EL (cell line): ENCODE data around the gene TNNI2.

Experiments
- DNase-seq: peaks from one replicate; pipeline ENCODE4 v3.0.0-alpha.2; 2016

TNNI2 gene

GRCh38 chr11:1847006-1847735 lies 8.4 kb downstream of the TNNI2 start:
- DNase-seq: no peak

GRCh38 chr11:1847926-1848639 lies 9.3 kb downstream of the TNNI2 start:
- no peak for DNase-seq

- no peak for DNase-seq
These were observed 10.1 kb downstream of the TNNI2 start for GRCh38 chr11:1848640-1849430.

GRCh38 chr11:1851468-1852180 lies 12.8 kb downstream of the TNNI2 start:
- DNase-seq: no peak

- no peak for DNase-seq
These were observed 13.6 kb downstream of the TNNI2 start for GRCh38 chr11:1852271-1852876.

GRCh38 chr11:1852877-1853276 lies 14.1 kb downstream of the TNNI2 start, which contains the start of gene LSP1:
TSS of gene LSP1 (plus strand) at chr11:1853084. CDS start at chr11:1853145, 61 bp downstream.
- DNase-seq: no peak

- no peak for DNase-seq
These were observed 14.8 kb downstream of the TNNI2 start for GRCh38 chr11:1853376-1854131.

- no peak for DNase-seq
These were observed 15.6 kb downstream of the TNNI2 start for GRCh38 chr11:1854132-1854948.

- no peak for DNase-seq
These were observed 16.4 kb downstream of the TNNI2 start for GRCh38 chr11:1854949-1855885.

GRCh38 chr11:1855886-1856265 lies 17.1 kb downstream of the TNNI2 start:
- DNase-seq: no peak

GRCh38 chr11:1856306-1857005 lies 17.7 kb downstream of the TNNI2 start:
- DNase-seq: no peak

GRCh38 chr11:1857064-1857463 lies 18.3 kb downstream of the TNNI2 start:
- no peak for DNase-seq

- no peak for DNase-seq
These were observed 19.4 kb downstream of the TNNI2 start for GRCh38 chr11:1858154-1858553.

- DNase-seq: no peak
These were observed 19.8 kb downstream of the TNNI2 start for GRCh38 chr11:1858576-1858975.

GRCh38 chr11:1859004-1859403 lies 20.2 kb downstream of the TNNI2 start:
- DNase-seq: no peak

- no peak for DNase-seq
These were observed 21.3 kb downstream of the TNNI2 start for GRCh38 chr11:1860108-1860507.

GRCh38 chr11:1861435-1862411 lies 22.9 kb downstream of the TNNI2 start:
- DNase-seq: no peak
